PC-3 (cell line): Measurements from ENCODE around the gene SAMD10.

ENCODE experiments used
- EZH2 ChIP-seq: fragments of 300-600 bp; sonication (generic); IDR thresholded peaks from one replicate; pipeline ENCODE4 v1.6.1; 2017; ENCODE audit warnings: antibody characterized with exemption, mild to moderate bottlenecking, low read length; ENCODE audit not compliant: unreplicated experiment
- EZH2phosphoT487 ChIP-seq: fragments of 300-600 bp; sonication (generic); IDR thresholded peaks from 2 replicates; pipeline ENCODE4 v1.6.1; 2018; ENCODE audit warnings: mild to moderate bottlenecking, antibody characterized with exemption, low read length, borderline replicate concordance
- TF ChIP-seq, protein P1 (sequence below): fragments of 300-600 bp; sonication (generic); conservative IDR thresholded peaks from 2 replicates; pipeline ENCODE4 v1.5.1; 2017; ENCODE audit warnings: antibody characterized with exemption, low read depth, mild to moderate bottlenecking, low read length

DNA sequence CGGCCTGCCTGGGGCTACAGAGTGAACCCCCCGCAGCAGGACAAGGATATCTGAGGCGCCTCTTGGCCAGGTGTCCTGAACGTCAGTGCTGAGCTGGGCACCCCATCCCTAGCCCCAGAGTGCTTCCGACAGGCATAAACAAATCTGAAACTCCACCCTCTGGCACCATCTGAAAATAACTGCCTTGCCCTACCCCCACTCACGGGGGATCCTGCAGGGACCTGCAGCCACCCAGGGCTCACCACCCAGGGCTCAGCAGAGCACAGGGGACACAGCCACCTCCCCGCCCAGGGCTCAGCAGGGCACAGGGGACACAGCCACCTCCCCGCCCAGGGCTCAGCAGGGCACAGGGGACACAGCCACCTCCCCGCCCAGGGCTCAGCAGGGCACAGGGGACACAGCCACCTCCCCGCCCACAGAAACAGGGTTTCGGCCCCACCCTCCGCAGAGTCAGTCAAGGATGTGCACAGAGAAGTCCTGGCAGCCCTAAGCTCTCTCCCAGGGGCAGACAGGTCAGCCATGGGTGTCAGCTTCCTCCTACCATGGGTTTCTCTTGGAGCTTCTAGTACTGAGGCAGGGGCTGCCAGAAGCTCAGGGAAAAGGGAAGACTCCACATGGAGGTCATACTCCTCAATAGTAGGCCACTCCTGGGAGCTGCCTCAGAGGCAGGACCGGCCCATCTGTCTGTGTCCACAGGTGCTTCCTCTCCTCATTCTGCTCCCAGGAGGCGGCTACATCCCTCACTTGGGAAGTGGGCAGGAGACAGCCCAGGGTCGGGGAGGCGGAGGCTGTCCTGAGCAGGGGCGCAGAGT is 27.8 kb downstream of the SAMD10 start:
- TF ChIP-seq, protein P1, sequence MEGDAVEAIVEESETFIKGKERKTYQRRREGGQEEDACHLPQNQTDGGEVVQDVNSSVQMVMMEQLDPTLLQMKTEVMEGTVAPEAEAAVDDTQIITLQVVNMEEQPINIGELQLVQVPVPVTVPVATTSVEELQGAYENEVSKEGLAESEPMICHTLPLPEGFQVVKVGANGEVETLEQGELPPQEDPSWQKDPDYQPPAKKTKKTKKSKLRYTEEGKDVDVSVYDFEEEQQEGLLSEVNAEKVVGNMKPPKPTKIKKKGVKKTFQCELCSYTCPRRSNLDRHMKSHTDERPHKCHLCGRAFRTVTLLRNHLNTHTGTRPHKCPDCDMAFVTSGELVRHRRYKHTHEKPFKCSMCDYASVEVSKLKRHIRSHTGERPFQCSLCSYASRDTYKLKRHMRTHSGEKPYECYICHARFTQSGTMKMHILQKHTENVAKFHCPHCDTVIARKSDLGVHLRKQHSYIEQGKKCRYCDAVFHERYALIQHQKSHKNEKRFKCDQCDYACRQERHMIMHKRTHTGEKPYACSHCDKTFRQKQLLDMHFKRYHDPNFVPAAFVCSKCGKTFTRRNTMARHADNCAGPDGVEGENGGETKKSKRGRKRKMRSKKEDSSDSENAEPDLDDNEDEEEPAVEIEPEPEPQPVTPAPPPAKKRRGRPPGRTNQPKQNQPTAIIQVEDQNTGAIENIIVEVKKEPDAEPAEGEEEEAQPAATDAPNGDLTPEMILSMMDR: no peak
- TF ChIP-seq EZH2 (no peak), EZH2phosphoT487 (no peak)
